Measurements from ENCODE around the gene COL23A1.

COL23A1 gene

DNA sequence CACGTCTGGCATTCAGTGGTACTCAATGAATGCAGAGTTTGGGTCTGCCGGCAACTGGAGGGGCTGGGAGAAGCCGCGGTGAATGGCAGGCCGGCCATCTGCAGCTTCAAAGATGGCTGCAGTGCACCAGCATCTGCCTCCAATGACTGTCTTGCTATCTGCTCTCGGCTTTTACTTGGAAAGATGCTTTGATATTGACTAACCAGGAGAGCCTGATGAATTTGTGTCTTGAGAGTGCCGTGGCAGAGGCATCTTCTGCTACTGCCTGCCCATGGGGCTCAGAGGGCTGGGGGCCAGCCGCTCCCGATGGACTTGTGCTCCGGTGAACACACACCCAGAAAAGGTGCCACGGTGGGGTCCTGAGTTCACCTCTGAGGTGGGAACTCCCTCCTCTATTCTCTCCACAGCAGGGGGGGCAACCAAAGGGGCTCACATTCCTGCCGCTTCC lies 164.5 kb downstream of the COL23A1 start:
- peaks cover 30% of the 10 kb centered on the region for H3K4me1 ChIP-seq (ENCODE audit: insufficient read depth, low read length)
- no peaks in the 10 kb centered on the region for H3K27me3 ChIP-seq (ENCODE audit: insufficient read depth, low read length)
- no peak overlapping the region for H3K27ac ChIP-seq (ENCODE audit: low read length)
- no peak overlapping the region for H3K4me3 ChIP-seq (ENCODE audit: low read length)
- H3K9me3 ChIP-seq (ENCODE audit: insufficient read depth, low read depth, low read length) = no peaks in the 10 kb centered on the region
- no peak overlapping the region for H3K9ac ChIP-seq (ENCODE audit: low read depth, low read length)
- H3K36me3 ChIP-seq (ENCODE audit: insufficient read depth, low read depth, low read length) = no peaks in the 10 kb centered on the region

DNA sequence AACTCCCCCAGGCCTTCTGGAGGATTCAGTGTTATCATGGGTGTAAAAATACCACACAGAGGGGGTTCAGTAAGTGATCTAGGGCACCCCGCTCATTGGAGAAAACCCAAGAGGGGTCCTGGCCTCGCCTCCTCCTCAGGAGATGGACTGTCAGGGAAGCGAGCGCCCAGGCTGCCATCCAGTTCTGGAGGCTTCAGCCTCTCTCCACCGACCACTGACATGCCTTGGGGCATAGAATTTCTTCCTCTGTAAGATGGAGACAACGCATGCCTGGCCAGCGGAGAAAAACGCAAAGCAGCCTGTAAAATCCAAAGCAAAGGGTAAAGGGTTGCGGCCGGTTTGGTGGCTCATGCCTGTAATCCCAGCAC lies 165.4 kb downstream of the COL23A1 start:
- no peaks in the 10 kb centered on the region for H3K27me3 ChIP-seq (ENCODE audit: insufficient read depth, low read length)
- no peak overlapping the region for H3K27ac ChIP-seq (ENCODE audit: low read length)
- no peak overlapping the region for H3K4me3 ChIP-seq (ENCODE audit: low read length)
- H3K9ac ChIP-seq (ENCODE audit: low read depth, low read length) = no peak overlapping the region
- H3K36me3 ChIP-seq (ENCODE audit: insufficient read depth, low read depth, low read length) = no peaks in the 10 kb centered on the region
- no peaks in the 10 kb centered on the region for H3K9me3 ChIP-seq (ENCODE audit: insufficient read depth, low read depth, low read length)
- H3K4me1 ChIP-seq (ENCODE audit: insufficient read depth, low read length) = peaks cover 34% of the 10 kb centered on the region

DNA sequence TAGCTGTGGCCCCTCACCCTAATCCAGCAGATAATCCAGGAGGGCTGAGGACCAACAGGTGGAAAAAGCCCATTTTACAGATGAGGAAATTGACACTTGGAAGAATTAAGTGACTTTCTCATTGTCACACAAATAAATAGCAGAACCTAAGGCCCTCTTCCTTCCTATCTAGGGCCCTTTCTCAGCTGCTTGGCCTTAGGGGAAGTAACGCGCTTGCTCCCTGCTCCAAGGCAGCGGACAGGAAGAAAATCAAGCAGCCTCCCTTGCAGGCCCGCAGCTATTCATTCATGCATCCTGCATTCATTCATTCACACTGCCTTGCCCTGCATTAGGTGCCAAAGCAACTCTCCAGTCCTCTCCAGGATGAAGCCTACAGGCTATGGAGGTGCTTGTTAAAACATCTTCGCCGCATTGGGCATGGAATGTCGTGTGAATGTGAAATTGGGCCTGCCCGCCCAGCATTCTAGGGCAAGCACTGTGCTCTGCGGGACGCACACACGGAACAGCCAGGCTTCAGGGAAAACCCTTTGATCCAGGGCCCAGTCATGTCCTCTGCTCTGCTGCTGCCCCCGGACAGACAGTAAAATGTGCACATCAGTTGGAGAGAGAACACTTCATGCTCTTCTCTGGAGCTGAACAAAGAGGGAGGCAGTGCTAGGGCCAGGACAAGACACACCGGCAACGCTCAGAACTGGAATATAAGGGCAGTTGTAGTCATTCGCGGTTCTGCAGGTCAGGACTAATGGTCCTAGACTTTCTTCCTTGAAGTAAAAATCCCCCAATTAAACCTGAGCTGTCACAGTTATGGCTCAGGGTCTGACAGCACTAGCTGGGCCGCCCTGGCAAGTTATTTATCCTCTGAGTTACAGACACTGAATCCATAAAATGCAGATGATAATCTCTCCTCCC lies 166.0 kb downstream of the COL23A1 start:
- H3K27ac ChIP-seq (ENCODE audit: low read length) = no peak overlapping the region
- peaks cover 37% of the 10 kb centered on the region for H3K4me1 ChIP-seq (ENCODE audit: insufficient read depth, low read length)
- no peak overlapping the region for H3K4me3 ChIP-seq (ENCODE audit: low read length)
- no peak overlapping the region for H3K9ac ChIP-seq (ENCODE audit: low read depth, low read length)
- H3K36me3 ChIP-seq (ENCODE audit: insufficient read depth, low read depth, low read length) = no peaks in the 10 kb centered on the region
- H3K27me3 ChIP-seq (ENCODE audit: insufficient read depth, low read length) = no peaks in the 10 kb centered on the region
- H3K9me3 ChIP-seq (ENCODE audit: insufficient read depth, low read depth, low read length) = no peaks in the 10 kb centered on the region

- H3K4me1 ChIP-seq (ENCODE audit: insufficient read depth, low read length) = peaks cover 33% of the 10 kb centered on the region
- no peak overlapping the region for H3K4me3 ChIP-seq (ENCODE audit: low read length)
- H3K36me3 ChIP-seq (ENCODE audit: insufficient read depth, low read depth, low read length) = no peaks in the 10 kb centered on the region
- H3K27me3 ChIP-seq (ENCODE audit: insufficient read depth, low read length) = no peaks in the 10 kb centered on the region
- no peak overlapping the region for H3K9ac ChIP-seq (ENCODE audit: low read depth, low read length)
- no peaks in the 10 kb centered on the region for H3K9me3 ChIP-seq (ENCODE audit: insufficient read depth, low read depth, low read length)
- no peak overlapping the region for H3K27ac ChIP-seq (ENCODE audit: low read length)
Measured at GRCh38 chr5:178423431-178423830, 166.8 kb downstream of the COL23A1 start.

GRCh38 chr5:178422400-178422775 lies 167.8 kb downstream of the COL23A1 start:
- peaks cover 25% of the 10 kb centered on the region; the same call in 1 of the 2 replicates for H3K4me1 ChIP-seq (ENCODE audit: insufficient read depth, low read length)
- no peak overlapping the region for H3K27ac ChIP-seq (ENCODE audit: low read length)
- H3K27me3 ChIP-seq (ENCODE audit: insufficient read depth, low read length) = no peaks in the 10 kb centered on the region
- H3K4me3 ChIP-seq (ENCODE audit: low read length) = no peak overlapping the region
- no peak overlapping the region for H3K9ac ChIP-seq (ENCODE audit: low read depth, low read length)
- H3K36me3 ChIP-seq (ENCODE audit: insufficient read depth, low read depth, low read length) = no peaks in the 10 kb centered on the region
- no peaks in the 10 kb centered on the region for H3K9me3 ChIP-seq (ENCODE audit: insufficient read depth, low read depth, low read length)

DNA sequence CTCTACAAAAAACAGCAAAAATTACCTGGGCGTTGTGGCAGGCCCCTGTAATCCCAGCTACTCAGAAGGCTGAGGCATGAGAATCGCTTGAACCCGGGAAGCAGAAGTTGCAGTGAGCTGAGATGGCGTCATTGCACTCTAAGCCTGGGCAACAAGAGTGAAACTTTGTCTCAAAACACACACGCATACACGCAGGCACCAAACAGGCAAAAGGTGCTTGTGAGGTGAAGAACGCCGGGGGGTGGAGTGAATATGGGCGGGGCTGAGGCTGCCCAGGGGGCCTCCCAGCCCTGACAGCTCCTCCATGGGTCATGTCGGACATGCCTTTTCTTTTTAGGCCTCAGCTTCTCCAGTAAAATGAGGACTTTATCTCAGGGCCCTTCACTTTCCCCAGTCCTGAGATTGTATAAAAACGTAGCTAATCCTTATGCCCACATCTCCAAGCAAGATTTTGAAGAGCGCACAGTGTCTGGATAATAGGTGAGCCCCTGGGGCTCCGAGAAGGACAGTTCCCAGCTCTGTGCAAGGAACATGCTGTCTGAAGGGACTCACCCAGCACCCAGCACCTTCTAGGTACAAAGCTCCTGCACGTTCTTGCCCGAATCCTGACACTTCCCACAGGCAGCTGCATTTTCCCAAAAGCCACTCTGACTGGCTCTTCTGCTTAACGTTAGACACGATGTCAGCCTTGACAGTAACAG lies 168.3 kb downstream of the COL23A1 start:
- Histone ChIP-seq H3K4me1 (ENCODE audit: insufficient read depth, low read length) (peaks cover 25% of the 10 kb centered on the region; the same call in 1 of the 2 replicates), H3K9ac (ENCODE audit: low read depth, low read length) (no peak overlapping the region), H3K9me3 (ENCODE audit: insufficient read depth, low read depth, low read length) (no peaks in the 10 kb centered on the region), H3K27me3 (ENCODE audit: insufficient read depth, low read length) (no peaks in the 10 kb centered on the region), H3K36me3 (ENCODE audit: insufficient read depth, low read depth, low read length) (no peaks in the 10 kb centered on the region), H3K4me3 (ENCODE audit: low read length) (no peak overlapping the region), H3K27ac (ENCODE audit: low read length) (no peak overlapping the region)

DNA sequence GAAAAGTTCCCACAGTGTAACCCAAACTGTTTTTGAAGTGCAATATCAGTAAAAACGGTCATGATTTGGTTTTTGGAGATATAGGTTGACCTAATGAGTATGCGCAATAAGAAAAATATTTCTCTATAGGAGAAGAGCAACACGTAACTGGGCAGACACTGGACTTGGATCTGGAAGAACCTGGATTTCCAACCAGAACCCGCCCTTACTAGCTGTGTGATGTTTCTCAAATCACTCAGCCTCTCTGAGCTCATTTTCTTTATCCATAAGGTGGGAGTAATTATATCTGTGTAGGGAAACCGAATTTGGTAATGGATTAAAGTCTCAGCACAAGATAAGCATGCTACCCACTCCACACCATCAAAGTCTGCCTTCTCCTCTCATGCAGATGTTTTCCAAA lies 169.1 kb downstream of the COL23A1 start:
- H3K4me3 ChIP-seq (ENCODE audit: low read length) = peak overlapping the region; percentile 48; the same call in 1 of the 2 replicates
- H3K27ac ChIP-seq (ENCODE audit: low read length) = no peak overlapping the region
- peaks cover 25% of the 10 kb centered on the region; the same call in 1 of the 2 replicates for H3K4me1 ChIP-seq (ENCODE audit: insufficient read depth, low read length)
- H3K27me3 ChIP-seq (ENCODE audit: insufficient read depth, low read length) = no peaks in the 10 kb centered on the region
- H3K9me3 ChIP-seq (ENCODE audit: insufficient read depth, low read depth, low read length) = no peaks in the 10 kb centered on the region
- no peaks in the 10 kb centered on the region for H3K36me3 ChIP-seq (ENCODE audit: insufficient read depth, low read depth, low read length)
- peak overlapping the region; percentile 71; the same call in 1 of the 2 replicates for H3K9ac ChIP-seq (ENCODE audit: low read depth, low read length)

- Histone ChIP-seq H3K4me3 (ENCODE audit: low read length) (peak overlapping the region; percentile 48; the same call in 1 of the 2 replicates), H3K27me3 (ENCODE audit: insufficient read depth, low read length) (no peaks in the 10 kb centered on the region), H3K9me3 (ENCODE audit: insufficient read depth, low read depth, low read length) (no peaks in the 10 kb centered on the region), H3K36me3 (ENCODE audit: insufficient read depth, low read depth, low read length) (no peaks in the 10 kb centered on the region), H3K4me1 (ENCODE audit: insufficient read depth, low read length) (peaks cover 25% of the 10 kb centered on the region; the same call in 1 of the 2 replicates), H3K9ac (ENCODE audit: low read depth, low read length) (peak overlapping the region; percentile 71; the same call in 1 of the 2 replicates), H3K27ac (ENCODE audit: low read length) (no peak overlapping the region)
Measured at GRCh38 chr5:178420354-178420781, 169.8 kb downstream of the COL23A1 start.

DNA sequence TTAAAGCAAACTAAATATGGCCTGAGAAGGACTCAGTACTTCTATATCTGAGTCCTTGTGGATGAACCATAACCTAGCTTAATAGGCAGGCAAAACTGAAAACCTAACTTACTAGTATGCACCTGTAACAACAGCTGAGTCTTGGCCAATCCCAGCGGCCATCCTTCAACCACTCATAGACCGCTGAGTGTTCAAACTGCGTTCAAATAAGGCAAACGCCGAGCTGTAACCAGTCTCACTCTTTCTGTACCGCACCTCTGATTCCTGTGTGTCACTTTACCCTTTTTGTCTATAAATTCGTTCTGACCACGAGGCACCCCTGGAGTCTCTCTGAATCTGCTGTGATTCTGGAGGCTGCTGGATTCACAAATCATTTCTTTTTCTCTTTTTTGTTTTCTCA lies 170.5 kb downstream of the COL23A1 start:
- Histone ChIP-seq H3K9ac (ENCODE audit: low read depth, low read length) (peak overlapping the region; percentile 42; the same call in 1 of the 2 replicates), H3K4me1 (ENCODE audit: insufficient read depth, low read length) (peaks cover 25% of the 10 kb centered on the region; the same call in 1 of the 2 replicates), H3K27me3 (ENCODE audit: insufficient read depth, low read length) (no peaks in the 10 kb centered on the region), H3K4me3 (ENCODE audit: low read length) (no peak overlapping the region), H3K9me3 (ENCODE audit: insufficient read depth, low read depth, low read length) (no peaks in the 10 kb centered on the region), H3K27ac (ENCODE audit: low read length) (no peak overlapping the region), H3K36me3 (ENCODE audit: insufficient read depth, low read depth, low read length) (no peaks in the 10 kb centered on the region)

DNA sequence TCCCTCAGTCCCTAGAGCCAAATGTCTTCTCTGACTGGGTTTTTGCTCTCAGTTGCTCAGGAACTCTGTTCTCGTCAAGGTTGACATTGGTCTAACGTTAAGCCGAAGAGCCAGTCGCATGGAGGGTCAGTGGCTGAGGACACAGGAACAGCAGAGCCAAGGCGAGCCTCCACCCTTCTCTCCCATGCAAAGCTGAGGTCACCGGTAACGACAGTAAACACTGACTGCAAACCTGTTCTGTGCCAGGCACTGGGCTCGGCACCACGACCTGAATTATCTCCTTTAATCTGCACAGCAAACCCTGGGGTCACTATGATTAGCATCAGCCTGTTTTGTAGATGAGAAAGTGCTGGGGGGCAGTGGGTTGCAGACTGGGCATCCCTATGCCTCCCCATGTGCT lies 171.0 kb downstream of the COL23A1 start:
- Histone ChIP-seq H3K27me3 (ENCODE audit: insufficient read depth, low read length) (no peaks in the 10 kb centered on the region), H3K9me3 (ENCODE audit: insufficient read depth, low read depth, low read length) (no peaks in the 10 kb centered on the region), H3K4me1 (ENCODE audit: insufficient read depth, low read length) (peaks cover 25% of the 10 kb centered on the region; the same call in 1 of the 2 replicates), H3K36me3 (ENCODE audit: insufficient read depth, low read depth, low read length) (no peaks in the 10 kb centered on the region), H3K27ac (ENCODE audit: low read length) (no peak overlapping the region), H3K9ac (ENCODE audit: low read depth, low read length) (no peak overlapping the region), H3K4me3 (ENCODE audit: low read length) (no peak overlapping the region)

- Histone ChIP-seq H3K36me3 (ENCODE audit: insufficient read depth, low read depth, low read length) (no peaks in the 10 kb centered on the region), H3K9ac (ENCODE audit: low read depth, low read length) (no peak overlapping the region), H3K27me3 (ENCODE audit: insufficient read depth, low read length) (no peaks in the 10 kb centered on the region), H3K4me3 (ENCODE audit: low read length) (no peak overlapping the region), H3K9me3 (ENCODE audit: insufficient read depth, low read depth, low read length) (no peaks in the 10 kb centered on the region), H3K27ac (ENCODE audit: low read length) (no peak overlapping the region), H3K4me1 (ENCODE audit: insufficient read depth, low read length) (peaks cover 25% of the 10 kb centered on the region)
Measured at GRCh38 chr5:178418471-178419010, 171.7 kb downstream of the COL23A1 start.

Data from iPS-20b (cell line).